ENCODE results near the gene FYB1. TPM values are rescaled to one million over a fixed set of nuclear protein-coding genes. Genes with fewer than 3 reads are reported as not detected.

The FYB1 gene
- total RNA-seq, 1 donor from 2014 or later = 0.31 TPM

DNA sequence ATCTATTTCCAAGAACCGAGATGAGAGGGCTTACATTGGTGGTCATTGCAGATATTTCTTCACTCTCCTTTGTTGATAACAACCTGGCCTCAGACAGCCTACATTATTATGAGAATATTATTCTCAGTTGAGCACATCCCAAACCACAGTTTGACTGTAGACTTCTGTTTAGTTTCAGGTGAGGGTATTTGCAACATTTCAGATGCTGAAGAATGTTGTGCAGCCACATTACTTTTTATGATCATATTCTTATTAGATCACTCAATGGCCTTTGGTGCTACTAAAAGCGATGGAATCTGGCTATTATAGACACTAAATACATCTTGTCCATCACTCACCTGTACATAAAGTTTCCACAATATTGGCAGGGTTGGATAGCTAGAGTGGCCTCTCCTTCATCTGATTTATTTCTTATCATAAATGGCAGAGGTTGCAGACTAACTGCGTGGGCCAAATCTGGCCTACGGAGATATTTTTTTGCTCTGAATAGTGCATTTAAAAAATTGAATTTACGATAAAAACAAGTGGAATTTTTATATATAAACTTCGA is 119.0 kb downstream of the FYB1 start:
- no peaks in the 10 kb centered on the region for H3K9me3 Mint-ChIP-seq (ENCODE audit: unreplicated experiment)
- H3K36me3 Mint-ChIP-seq (ENCODE audit: low read depth, unreplicated experiment) = no peaks in the 10 kb centered on the region
- H3K4me1 Mint-ChIP-seq (ENCODE audit: unreplicated experiment) = peaks cover 8% of the 10 kb centered on the region
- DNase-seq (ENCODE audit: low spot score) = no peak
- no peak overlapping the region for H3K27ac Mint-ChIP-seq (ENCODE audit: unreplicated experiment)
- H3K4me3 Mint-ChIP-seq (ENCODE audit: unreplicated experiment) = no peak overlapping the region
- no peak for TF ChIP-seq CTCF (IDR thresholded peaks at IDR 0.05; ENCODE audit: unreplicated experiment)
- H3K27me3 Mint-ChIP-seq (ENCODE audit: unreplicated experiment) = no peaks in the 10 kb centered on the region

GRCh38 chr5:39099831-39100230 is 119.5 kb downstream of the FYB1 start:
- no peaks in the 10 kb centered on the region for H3K9me3 Mint-ChIP-seq (ENCODE audit: unreplicated experiment)
- no peaks in the 10 kb centered on the region for H3K36me3 Mint-ChIP-seq (ENCODE audit: low read depth, unreplicated experiment)
- DNase-seq (ENCODE audit: low spot score) = no peak
- H3K27me3 Mint-ChIP-seq (ENCODE audit: unreplicated experiment) = no peaks in the 10 kb centered on the region
- H3K4me1 Mint-ChIP-seq (ENCODE audit: unreplicated experiment) = peaks cover 8% of the 10 kb centered on the region
- no peak overlapping the region for H3K27ac Mint-ChIP-seq (ENCODE audit: unreplicated experiment)
- no peak for TF ChIP-seq CTCF (IDR thresholded peaks at IDR 0.05; ENCODE audit: unreplicated experiment)
- no peak overlapping the region for H3K4me3 Mint-ChIP-seq (ENCODE audit: unreplicated experiment)

DNA sequence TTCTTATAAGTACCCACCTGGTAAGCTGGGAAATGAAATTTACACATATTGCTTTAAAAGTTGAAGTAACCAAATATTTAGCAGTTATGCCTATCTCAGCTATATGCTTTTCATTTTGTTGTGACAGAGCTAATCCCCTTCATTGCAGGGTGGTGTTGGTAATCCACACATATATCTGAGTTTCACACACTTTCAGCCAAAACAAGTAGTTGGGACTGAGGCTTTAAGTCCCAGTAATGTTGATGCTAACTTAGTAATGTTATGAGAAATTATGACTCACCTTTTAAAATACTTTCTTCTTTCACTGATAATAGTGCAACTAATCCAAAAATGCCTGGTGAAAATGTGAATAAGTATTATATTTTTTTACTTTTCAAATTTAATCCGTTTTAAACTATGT is 126.0 kb downstream of the FYB1 start:
- Mint-ChIP-seq H3K4me1 (ENCODE audit: unreplicated experiment) (peaks cover 2% of the 10 kb centered on the region), H3K27me3 (ENCODE audit: unreplicated experiment) (no peaks in the 10 kb centered on the region), H3K27ac (ENCODE audit: unreplicated experiment) (no peak overlapping the region), H3K9me3 (ENCODE audit: unreplicated experiment) (no peaks in the 10 kb centered on the region), H3K36me3 (ENCODE audit: low read depth, unreplicated experiment) (no peaks in the 10 kb centered on the region), H3K4me3 (ENCODE audit: unreplicated experiment) (no peak overlapping the region)
- no peak for TF ChIP-seq CTCF (IDR thresholded peaks at IDR 0.05; ENCODE audit: unreplicated experiment)
- no peak for DNase-seq (ENCODE audit: low spot score)

DNA sequence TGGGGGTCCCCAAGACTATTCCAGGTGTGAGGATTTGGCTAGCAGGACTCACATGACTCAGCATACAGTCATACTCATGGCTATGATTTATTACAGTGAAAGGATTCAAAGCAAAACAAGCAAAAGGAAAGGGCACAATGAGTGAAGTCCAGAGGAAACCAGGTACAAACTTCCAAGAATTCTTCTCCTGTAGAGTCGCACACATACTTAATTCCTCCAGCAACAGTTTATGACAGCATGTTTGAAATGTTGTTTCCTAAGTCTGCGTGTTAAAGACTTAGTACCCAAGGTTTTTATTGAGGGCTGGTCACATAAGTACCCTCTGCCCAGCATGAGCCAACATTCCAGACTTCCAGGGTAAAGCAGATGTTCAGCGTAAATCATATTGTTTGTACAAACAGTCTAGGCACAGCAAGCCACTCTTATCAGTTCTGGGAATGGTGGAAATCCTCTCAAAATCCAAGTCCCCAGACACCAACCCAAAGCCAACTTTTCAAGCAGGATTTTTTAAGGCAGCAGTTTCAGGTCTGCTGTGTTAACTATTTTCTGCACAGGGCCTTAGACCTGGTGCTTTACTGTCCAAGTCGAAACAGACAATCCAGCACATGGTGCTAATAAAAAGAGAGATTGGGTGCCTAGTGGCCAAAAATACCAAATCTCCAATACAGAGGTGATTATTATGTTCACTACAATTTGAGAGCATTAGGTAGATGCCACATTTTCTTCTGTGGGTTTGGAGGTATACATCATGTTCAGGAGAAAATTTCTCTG is 126.6 kb downstream of the FYB1 start:
- H3K4me3 Mint-ChIP-seq (ENCODE audit: unreplicated experiment) = no peak overlapping the region

More for the DNA sequence above, 126.6 kb downstream of the FYB1 start:
- Mint-ChIP-seq H3K4me1 (ENCODE audit: unreplicated experiment) (peaks cover 2% of the 10 kb centered on the region), H3K27me3 (ENCODE audit: unreplicated experiment) (no peaks in the 10 kb centered on the region), H3K36me3 (ENCODE audit: low read depth, unreplicated experiment) (no peaks in the 10 kb centered on the region), H3K27ac (ENCODE audit: unreplicated experiment) (no peak overlapping the region), H3K9me3 (ENCODE audit: unreplicated experiment) (no peaks in the 10 kb centered on the region)
- no peak for DNase-seq (ENCODE audit: low spot score)
- TF ChIP-seq CTCF (IDR thresholded peaks at IDR 0.05; ENCODE audit: unreplicated experiment) = no peak
